Gastroesophageal sphincter (tissue), 4 donors: Measurements from ENCODE around the gene KCNN2. TPM values are rescaled to one million over a fixed set of nuclear protein-coding genes. Genes with fewer than 3 reads are reported as not detected.
A peak's percentile ranks its signal among the peaks of the same experiment; 100 is the strongest.

Source experiments
- ATAC-seq: fragments of 150-250 bp; one replicate; pipeline ENCODE4 v1.9.1; 2016; ENCODE audit warnings: mild to moderate bottlenecking, moderate library complexity
- H3K27ac ChIP-seq, 4 donors: fragments of 200-600 bp; sonication (generic) in 3 of 4; 1 replicate in 3 of 4; 2 replicates in 1 of 4; pipeline ENCODE4 v1.5.1; 2016 to 2019
- H3K27me3 ChIP-seq: fragments of 200-600 bp; sonication (generic); one replicate; pipeline ENCODE4 v1.5.1; 2019
- H3K36me3 ChIP-seq, 2 donors: fragments of 200-600 bp; sonication (generic); one replicate each; pipeline ENCODE4 v1.5.1; 2019; ENCODE audit warnings: control low read depth in 1 of 2
- H3K4me1 ChIP-seq, 3 donors: fragments of 200-600 bp; sonication (generic); 1 replicate in 2 of 3; 2 replicates in 1 of 3; pipeline ENCODE4 v1.5.1; 2016 to 2019; ENCODE audit warnings: control low read depth in 2 of 3
- H3K4me3 ChIP-seq, 2 donors: fragments of 200-600 bp; sonication (generic); one replicate each; pipeline ENCODE4 v1.5.1; 2019; ENCODE audit warnings: mild to moderate bottlenecking in 1 of 2, moderate library complexity in 1 of 2
- H3K9me3 ChIP-seq, 3 donors: fragments of 200-600 bp; sonication (generic); one replicate each; pipeline ENCODE4 v1.5.1; 2017 to 2019; ENCODE audit warnings: control low read depth in 2 of 3
- CTCF ChIP-seq, 4 experiments: fragments of 200-600 bp in 2 of 4; fragments of 450-650 bp in 2 of 4; sonication (generic) in 1 of 4; IDR thresholded peaks; one replicate each; pipeline ENCODE4 v1.5.1; 2017 to 2019; ENCODE audit warnings: antibody characterized with exemption in 4 of 4, mild to moderate bottlenecking in 2 of 4, moderate library complexity in 2 of 4
- EP300 ChIP-seq: sonication (generic); formaldehyde crosslinking; IDR thresholded peaks from one replicate; pipeline ENCODE4 v1.6.1; 2017; ENCODE audit warnings: antibody characterized with exemption, mild to moderate bottlenecking
- POLR2A ChIP-seq, 2 donors: fragments of 450-650 bp; IDR thresholded peaks; one replicate each; pipeline ENCODE4 v1.6.1; 2017; ENCODE audit warnings: antibody characterized with exemption in 2 of 2, mild to moderate bottlenecking in 2 of 2, moderate library complexity in 1 of 2
- POLR2AphosphoS5 ChIP-seq: sonication (generic); formaldehyde crosslinking; IDR thresholded peaks from one replicate; pipeline ENCODE4 v1.6.1; 2017; ENCODE audit warnings: antibody characterized with exemption
- WGBS, 2 donors: methylation state at CpG; one replicate each; pipeline ENCODE4 v1.1.5; 2018; ENCODE audit warnings: low coverage in 1 of 2; 5-methylcytosine and 5-hydroxymethylcytosine counted together
- total RNA-seq, 4 donors: library from RNA; depleted of rRNA; stranded (reverse); fragments of >200 nt; gene quantifications; one replicate each; pipeline ENCODE4 v1.1.0, GENCODE V29; 2016

Gene KCNN2
- total RNA-seq: 1 to 10 TPM; 2.8 to 7.8 (median 3.5) TPM

DNA sequence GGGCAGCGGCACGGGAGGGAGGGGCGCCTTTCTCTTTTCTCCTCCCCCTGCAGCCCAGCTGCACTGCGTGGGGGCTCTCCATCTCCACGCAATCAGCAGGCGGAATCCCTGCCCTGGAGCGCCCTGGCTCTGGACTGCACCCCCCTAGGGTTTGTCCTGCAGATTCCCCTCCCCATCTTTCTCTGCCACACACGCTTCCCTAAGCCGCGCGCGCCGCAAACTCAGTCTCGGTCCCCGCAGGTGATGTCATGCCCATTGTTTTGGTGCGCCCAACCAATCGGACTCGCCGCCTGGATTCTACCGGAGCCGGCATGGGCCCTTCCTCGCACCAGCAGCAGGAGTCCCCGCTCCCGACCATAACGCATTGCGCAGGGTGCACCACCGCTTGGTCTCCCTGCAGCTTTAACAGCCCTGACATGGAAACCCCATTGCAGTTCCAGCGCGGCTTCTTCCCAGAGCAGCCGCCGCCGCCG is at the start of gene KCNN2:
KCNN2 (plus strand) TSS at position 347 of the 473 bp plus-strand sequence; CDS start at position 417, 70 bp downstream.
- WGBS, 2 donors: 0% methylated on average over 1 to 5 of the region's 33 CpGs
- peak; percentile 55 for TF ChIP-seq POLR2AphosphoS5
- TF ChIP-seq CTCF (IDR thresholded peaks at IDR 0.05): peak in 1 of 4 experiments; percentile 18
- TF ChIP-seq EP300: no peak
- no peak for TF ChIP-seq POLR2A (IDR thresholded peaks at IDR 0.05)
- H3K4me1 ChIP-seq: peaks cover 0 to 38% (median 11%) of the 10 kb centered on the region in 3 donors
- H3K27me3 ChIP-seq: peaks cover 39% of the 10 kb centered on the region
- H3K36me3 ChIP-seq: no peaks in the 10 kb centered on the region
- no peaks in the 10 kb centered on the region for H3K9me3 ChIP-seq
- peak within 1 kb of the TSS; percentile 64 to 74 for H3K4me3 ChIP-seq
- peak; percentile 81 for ATAC-seq
- peak within 1 kb of the TSS in 3 of 4 donors; percentile 65 to 73 (median 67) for H3K27ac ChIP-seq

DNA sequence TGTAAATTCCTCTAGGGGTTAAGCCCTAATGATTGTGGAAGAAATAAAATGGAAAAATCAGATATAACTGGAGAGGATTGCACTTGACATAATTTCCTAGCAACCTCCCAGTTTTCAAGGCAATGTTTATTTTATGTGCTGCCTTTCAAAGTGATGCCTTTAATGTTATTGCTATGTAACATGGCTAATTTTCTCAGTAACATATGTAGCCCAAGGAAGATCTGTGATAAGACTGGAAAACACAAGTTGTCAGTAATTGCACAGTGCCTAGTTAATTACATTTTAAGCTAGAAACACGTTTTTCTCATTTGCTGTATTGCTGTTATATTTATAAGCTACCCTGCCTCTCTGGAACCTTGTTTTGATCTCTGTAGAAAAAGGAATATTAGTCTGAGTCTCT is 49.2 kb upstream of the KCNN2 start:
- WGBS, 2 donors: 5 to 22% methylated on average over 1 of the region's 1 CpG
- no peak for TF ChIP-seq EP300
- TF ChIP-seq POLR2A (IDR thresholded peaks at IDR 0.05): no peak
- TF ChIP-seq CTCF (IDR thresholded peaks at IDR 0.05): no peak
- no peak for TF ChIP-seq POLR2AphosphoS5
- no peak for ATAC-seq
- H3K4me1 ChIP-seq: peaks cover 0 to 8% (median 0%) of the 10 kb centered on the region in 3 donors
- no peaks in the 10 kb centered on the region for H3K27me3 ChIP-seq
- H3K36me3 ChIP-seq: no peaks in the 10 kb centered on the region
- H3K9me3 ChIP-seq: no peaks in the 10 kb centered on the region
- no peak overlapping the region for H3K4me3 ChIP-seq
- no peak overlapping the region for H3K27ac ChIP-seq

DNA sequence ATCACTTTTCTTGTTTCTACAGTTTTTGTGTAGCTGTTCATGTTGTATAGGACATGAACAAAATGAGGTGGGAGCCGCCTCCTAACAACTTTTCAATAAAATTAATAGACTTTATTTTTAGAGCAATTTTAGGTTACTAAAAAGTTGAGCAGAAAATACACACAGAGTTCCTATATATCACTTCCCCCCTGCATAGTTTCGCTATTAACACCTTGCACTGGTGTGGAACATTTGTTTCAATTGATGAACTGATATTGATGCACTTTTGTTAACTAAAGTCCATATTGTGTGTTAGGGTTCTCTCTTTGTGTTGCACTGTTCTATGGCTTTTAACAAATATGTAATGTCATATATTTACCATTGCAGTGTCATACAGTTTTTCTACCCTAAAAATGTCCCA is 47.8 kb upstream of the KCNN2 start:
- no peak for ATAC-seq
- Histone ChIP-seq H3K27me3 (no peaks in the 10 kb centered on the region), H3K4me3 (no peak overlapping the region), H3K36me3 (no peaks in the 10 kb centered on the region), H3K27ac (no peak overlapping the region), H3K9me3 (no peaks in the 10 kb centered on the region), H3K4me1 (peaks cover 0 to 8% (median 0%) of the 10 kb centered on the region in 3 donors)
- 89 to 94% methylated on average over 1 to 2 of the region's 2 CpGs for WGBS, 2 donors
- TF ChIP-seq CTCF (IDR thresholded peaks at IDR 0.05) (no peak), EP300 (no peak), POLR2AphosphoS5 (no peak), POLR2A (IDR thresholded peaks at IDR 0.05) (no peak)

GRCh38 chr5:114316167-114316566 is 45.7 kb upstream of the KCNN2 start:
- ATAC-seq: no peak
- Histone ChIP-seq H3K4me3 (no peak overlapping the region), H3K9me3 (no peaks in the 10 kb centered on the region), H3K27ac (no peak overlapping the region), H3K27me3 (no peaks in the 10 kb centered on the region), H3K4me1 (peaks cover 0 to 8% (median 0%) of the 10 kb centered on the region in 3 donors), H3K36me3 (no peaks in the 10 kb centered on the region)
- WGBS, 2 donors: 70 to 72% methylated on average over 3 to 4 of the region's 4 CpGs
- no peak for TF ChIP-seq EP300
- TF ChIP-seq CTCF (IDR thresholded peaks at IDR 0.05): no peak
- no peak for TF ChIP-seq POLR2A (IDR thresholded peaks at IDR 0.05)
- no peak for TF ChIP-seq POLR2AphosphoS5

DNA sequence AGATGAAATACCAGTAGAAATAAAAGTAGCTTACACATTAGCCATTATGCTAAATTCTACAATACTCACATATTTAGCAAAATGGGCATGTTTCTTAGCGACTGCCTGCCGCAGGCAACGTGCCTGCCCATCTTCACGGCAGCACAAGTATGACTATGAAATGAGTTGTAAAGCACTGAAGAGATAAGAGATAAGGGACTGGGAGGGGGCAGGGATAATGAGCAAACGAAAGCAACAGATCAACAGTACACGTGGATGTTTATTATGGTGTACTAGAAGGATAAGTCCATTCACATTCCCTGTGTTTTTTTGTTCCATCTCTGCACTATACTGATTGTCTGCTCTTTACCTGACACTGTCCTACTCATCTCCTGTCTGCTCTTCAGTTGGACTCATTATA is 44.1 kb upstream of the KCNN2 start:
- H3K4me1 ChIP-seq: no peaks in the 10 kb centered on the region
- no peak for ATAC-seq
- H3K27me3 ChIP-seq: no peaks in the 10 kb centered on the region
- H3K27ac ChIP-seq: no peak overlapping the region
- no peaks in the 10 kb centered on the region for H3K36me3 ChIP-seq
- H3K4me3 ChIP-seq: no peak overlapping the region
- WGBS, 2 donors: 69 to 86% methylated on average over 6 of the region's 6 CpGs
- no peak for TF ChIP-seq EP300
- no peak for TF ChIP-seq CTCF (IDR thresholded peaks at IDR 0.05)
- TF ChIP-seq POLR2A (IDR thresholded peaks at IDR 0.05): no peak
- TF ChIP-seq POLR2AphosphoS5: no peak
- no peaks in the 10 kb centered on the region for H3K9me3 ChIP-seq
